Body of pancreas (tissue), 4 donors: ENCODE data around the gene TMEM43. TPM values are rescaled to one million over a fixed set of nuclear protein-coding genes. Genes with fewer than 3 reads are reported as not detected.

Experiments used
- ATAC-seq: fragments of 150-250 bp; one replicate; pipeline ENCODE4 v1.9.1; 2016
- DNase-seq, 4 donors: peaks; one replicate each; pipeline ENCODE4 v3.0.0-alpha.2; 2019
- H3K27ac ChIP-seq, 4 donors: fragments of 200-600 bp; sonication (generic); 1 replicate in 3 of 4; 2 replicates in 1 of 4; pipeline versions ENCODE4 v1.5.1 to v1.6.1; 2016 to 2019; ENCODE audit warnings: mild to moderate bottlenecking in 1 of 4, mixed read lengths in 1 of 4, moderate library complexity in 1 of 4
- H3K27me3 ChIP-seq, 2 donors: fragments of 200-600 bp; sonication (generic); one replicate each; pipeline ENCODE4 v1.6.0; 2016; ENCODE audit warnings: mild to moderate bottlenecking in 1 of 2
- H3K36me3 ChIP-seq, 2 donors: fragments of 200-600 bp; sonication (generic); replicated peaks in 1 of 2; 2 replicates each; pipeline ENCODE4 v1.5.1; 2016; ENCODE audit warnings: low read depth in 2 of 2; ENCODE audit not compliant: insufficient read depth in 1 of 2
- H3K4me1 ChIP-seq: fragments of 200-600 bp; sonication (generic); one replicate; pipeline ENCODE4 v1.6.0; 2016
- H3K4me3 ChIP-seq, 2 donors: fragments of 200-600 bp; sonication (generic); 1 replicate in 1 of 2; 2 replicates in 1 of 2; pipeline ENCODE4 v1.5.1; 2016 to 2019
- H3K9me3 ChIP-seq, 3 donors: fragments of 200-600 bp; sonication (generic); 1 replicate in 2 of 3; 2 replicates in 1 of 3; pipeline ENCODE4 v1.5.1; 2016
- POLR2A ChIP-seq, 3 donors: fragments of 450-650 bp; IDR thresholded peaks; one replicate each; pipeline ENCODE4 v1.6.1; 2016; ENCODE audit warnings: antibody characterized with exemption in 3 of 3, mild to moderate bottlenecking in 2 of 3
- WGBS, 2 donors: methylation state at CpG; one replicate each; pipeline ENCODE4 v1.1.5; 2017; 5-methylcytosine and 5-hydroxymethylcytosine counted together
- intact Hi-C: fragments of 100-400 bp; cut with DNase I; formaldehyde crosslinking; loops from one replicate; pipeline ENCODE4 v1.15.1; 2023
- total RNA-seq, 2 donors: library from RNA; depleted of rRNA; stranded (reverse); fragments of >200 nt; gene quantifications; one replicate each; pipeline ENCODE4 v1.1.0, GENCODE V29; 2016
- TF ChIP-seq, protein P1 (sequence below), 7 experiments: fragments of 450-650 bp in 4 of 7; fragments of 200-600 bp in 3 of 7; sonication (generic) in 3 of 7; IDR thresholded peaks; one replicate each; pipeline ENCODE4 v1.5.1; 2016 to 2019; ENCODE audit warnings: antibody characterized with exemption in 7 of 7

TMEM43 gene
- total RNA-seq, 2 donors from 2014 or later, result 21.8 to 38.4 TPM

- intact Hi-C loops, result no loop called here
- Histone ChIP-seq H3K4me1 (peaks cover 9% of the 10 kb centered on the region), H3K4me3 (no peak overlapping the region), H3K36me3 (peaks cover 0 to 10% of the 10 kb centered on the region in 2 donors), H3K27me3 (no peaks in the 10 kb centered on the region), H3K27ac (no peak overlapping the region), H3K9me3 (no peaks in the 10 kb centered on the region)
- WGBS, 2 donors, result 50 to 56% methylated on average over 2 of the region's 2 CpGs
- ATAC-seq (no peak), DNase-seq (no peak)
- TF ChIP-seq, protein P1, sequence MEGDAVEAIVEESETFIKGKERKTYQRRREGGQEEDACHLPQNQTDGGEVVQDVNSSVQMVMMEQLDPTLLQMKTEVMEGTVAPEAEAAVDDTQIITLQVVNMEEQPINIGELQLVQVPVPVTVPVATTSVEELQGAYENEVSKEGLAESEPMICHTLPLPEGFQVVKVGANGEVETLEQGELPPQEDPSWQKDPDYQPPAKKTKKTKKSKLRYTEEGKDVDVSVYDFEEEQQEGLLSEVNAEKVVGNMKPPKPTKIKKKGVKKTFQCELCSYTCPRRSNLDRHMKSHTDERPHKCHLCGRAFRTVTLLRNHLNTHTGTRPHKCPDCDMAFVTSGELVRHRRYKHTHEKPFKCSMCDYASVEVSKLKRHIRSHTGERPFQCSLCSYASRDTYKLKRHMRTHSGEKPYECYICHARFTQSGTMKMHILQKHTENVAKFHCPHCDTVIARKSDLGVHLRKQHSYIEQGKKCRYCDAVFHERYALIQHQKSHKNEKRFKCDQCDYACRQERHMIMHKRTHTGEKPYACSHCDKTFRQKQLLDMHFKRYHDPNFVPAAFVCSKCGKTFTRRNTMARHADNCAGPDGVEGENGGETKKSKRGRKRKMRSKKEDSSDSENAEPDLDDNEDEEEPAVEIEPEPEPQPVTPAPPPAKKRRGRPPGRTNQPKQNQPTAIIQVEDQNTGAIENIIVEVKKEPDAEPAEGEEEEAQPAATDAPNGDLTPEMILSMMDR (IDR thresholded peaks at IDR 0.05), result no peak
- no peak for TF ChIP-seq POLR2A (IDR thresholded peaks at IDR 0.05)
Observed at GRCh38 chr3:14183015-14183577, 58.2 kb downstream of the TMEM43 start.

GRCh38 chr3:14186854-14187458 lies 62.1 kb downstream of the TMEM43 start:
- H3K36me3 ChIP-seq, result peaks cover 0 to 10% of the 10 kb centered on the region in 2 donors
- H3K27me3 ChIP-seq, result no peaks in the 10 kb centered on the region
- no peaks in the 10 kb centered on the region for H3K4me1 ChIP-seq
- DNase-seq (no peak), ATAC-seq (no peak)
- no peak overlapping the region for H3K4me3 ChIP-seq
- TF ChIP-seq POLR2A (IDR thresholded peaks at IDR 0.05), result no peak
- TF ChIP-seq, protein P1 (IDR thresholded peaks at IDR 0.05), result no peak
- 91 to 97% methylated on average over 5 of the region's 5 CpGs for WGBS, 2 donors
- H3K9me3 ChIP-seq, result no peaks in the 10 kb centered on the region
- H3K27ac ChIP-seq, result no peak overlapping the region
- intact Hi-C loops, result no loop called here

GRCh38 chr3:14188041-14188754 lies 63.3 kb downstream of the TMEM43 start:
- Histone ChIP-seq H3K27me3 (no peaks in the 10 kb centered on the region), H3K36me3 (peaks cover 0 to 10% of the 10 kb centered on the region in 2 donors), H3K4me3 (no peak overlapping the region), H3K9me3 (no peaks in the 10 kb centered on the region), H3K4me1 (no peaks in the 10 kb centered on the region), H3K27ac (no peak overlapping the region)
- TF ChIP-seq, protein P1 (IDR thresholded peaks at IDR 0.05), result no peak
- no peak for TF ChIP-seq POLR2A (IDR thresholded peaks at IDR 0.05)
- no peak for ATAC-seq
- 58 to 87% methylated on average over 4 of the region's 4 CpGs for WGBS, 2 donors
- no peak for DNase-seq
- intact Hi-C loops, result no loop called here

Other genes starting within 250 kb of the TMEM43 start
- under 1 TPM; under 0.01 TPM for gene WNT7A, start 245.0 kb upstream of the TMEM43 start, total RNA-seq
- gene CHCHD4, start 182 bp upstream of the TMEM43 start, total RNA-seq, result 1 to 10 TPM; 1.3 to 7.0 TPM
- gene XPC, start 53.5 kb downstream of the TMEM43 start, total RNA-seq, result 10 to 100 TPM; 33.2 to 34.9 TPM
- 1 to 10 TPM; 5.3 to 6.0 TPM for gene LSM3, start 53.8 kb downstream of the TMEM43 start, total RNA-seq